Measurements from ENCODE around the gene PLEKHG4B. TPM values are rescaled to one million over a fixed set of nuclear protein-coding genes. Genes with fewer than 3 reads are reported as not detected.
"Not testable (repeated sequence)": the region's sequence is repeated elsewhere in the genome, so short reads cannot be mapped to it uniquely, and the experiment has no call there.

Gene PLEKHG4B
- total and polyA plus RNA-seq, 7 donors, result 0.01 TPM; not detected in 6

DNA sequence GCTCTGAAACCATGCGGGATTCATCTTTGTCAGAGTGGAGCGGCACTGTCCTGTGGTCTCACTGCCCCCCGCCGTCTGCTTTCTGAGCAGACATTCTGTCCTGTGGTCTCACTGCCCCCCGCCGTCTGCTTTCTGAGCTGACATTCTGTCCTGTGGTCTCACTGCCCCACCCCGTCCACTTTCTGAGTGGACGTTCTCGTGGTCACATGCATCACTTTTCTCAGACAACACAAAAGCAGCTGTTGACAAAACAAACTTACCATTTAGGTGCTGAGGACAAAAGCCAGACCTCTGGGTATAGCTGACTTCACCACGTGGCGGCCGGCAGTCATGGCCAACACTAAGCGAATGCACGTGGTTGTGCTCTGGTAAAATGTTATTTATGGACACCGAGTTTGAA is 102.1 kb downstream of the PLEKHG4B start:
- H3K27me3 ChIP-seq (ENCODE audit: insufficient read depth in 3 of 3, low read length in 2 of 3), result no peaks in the 10 kb centered on the region
- TF ChIP-seq, protein P1, sequence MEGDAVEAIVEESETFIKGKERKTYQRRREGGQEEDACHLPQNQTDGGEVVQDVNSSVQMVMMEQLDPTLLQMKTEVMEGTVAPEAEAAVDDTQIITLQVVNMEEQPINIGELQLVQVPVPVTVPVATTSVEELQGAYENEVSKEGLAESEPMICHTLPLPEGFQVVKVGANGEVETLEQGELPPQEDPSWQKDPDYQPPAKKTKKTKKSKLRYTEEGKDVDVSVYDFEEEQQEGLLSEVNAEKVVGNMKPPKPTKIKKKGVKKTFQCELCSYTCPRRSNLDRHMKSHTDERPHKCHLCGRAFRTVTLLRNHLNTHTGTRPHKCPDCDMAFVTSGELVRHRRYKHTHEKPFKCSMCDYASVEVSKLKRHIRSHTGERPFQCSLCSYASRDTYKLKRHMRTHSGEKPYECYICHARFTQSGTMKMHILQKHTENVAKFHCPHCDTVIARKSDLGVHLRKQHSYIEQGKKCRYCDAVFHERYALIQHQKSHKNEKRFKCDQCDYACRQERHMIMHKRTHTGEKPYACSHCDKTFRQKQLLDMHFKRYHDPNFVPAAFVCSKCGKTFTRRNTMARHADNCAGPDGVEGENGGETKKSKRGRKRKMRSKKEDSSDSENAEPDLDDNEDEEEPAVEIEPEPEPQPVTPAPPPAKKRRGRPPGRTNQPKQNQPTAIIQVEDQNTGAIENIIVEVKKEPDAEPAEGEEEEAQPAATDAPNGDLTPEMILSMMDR (IDR thresholded peaks at IDR 0.05), result no peak
- DNase-seq, result peak in 1 of 2 donors; percentile 85
- H3K4me1 ChIP-seq, result peaks cover 49% of the 10 kb centered on the region
- intact Hi-C loops (cut with DNase I), result no loop called here
- H3K27ac ChIP-seq, result peak overlapping the region; percentile 97
- H3K9me3 ChIP-seq, result no peaks in the 10 kb centered on the region
- peak overlapping the region; percentile 16 for H3K4me3 ChIP-seq
- WGBS, 3 donors, result 46 to 64% (median 46%) methylated on average over 15 of the region's 15 CpGs
- H3K36me3 ChIP-seq (ENCODE audit: insufficient read depth in 1 of 2, low read depth in 1 of 2), result peaks cover 0 to 3% of the 10 kb centered on the region in 2 donors
- ATAC-seq, result peak; percentile 10 to 53 (median 30)

DNA sequence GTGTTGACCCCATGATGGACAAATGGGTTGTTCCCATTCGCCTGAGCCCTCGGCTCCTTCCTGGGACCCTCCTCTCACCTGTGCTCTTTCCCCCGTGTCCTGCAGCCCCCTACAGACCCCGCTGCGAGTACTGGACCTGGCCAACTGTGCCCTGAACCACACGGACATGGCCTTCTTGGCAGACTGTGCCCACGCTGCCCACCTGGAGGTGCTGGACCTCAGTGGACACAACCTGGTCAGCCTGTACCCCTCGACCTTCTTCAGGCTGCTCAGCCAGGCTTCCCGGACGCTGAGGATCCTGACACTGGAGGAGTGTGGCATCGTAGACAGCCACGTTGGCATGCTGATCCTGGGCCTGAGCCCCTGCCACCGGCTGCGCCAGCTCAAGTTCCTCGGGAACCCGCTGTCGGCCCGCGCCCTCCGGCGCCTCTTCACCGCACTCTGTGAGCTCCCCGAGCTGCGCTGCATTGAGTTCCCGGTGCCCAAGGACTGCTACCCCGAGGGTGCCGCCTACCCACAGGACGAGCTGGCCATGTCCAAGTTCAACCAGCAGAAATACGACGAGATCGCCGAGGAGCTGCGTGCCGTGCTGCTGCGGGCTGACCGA is 102.7 kb downstream of the PLEKHG4B start:
- intact Hi-C loops (cut with DNase I), result no loop called here
- TF ChIP-seq, protein P1 (IDR thresholded peaks at IDR 0.05), result no peak
- WGBS, 3 donors, result 53 to 84% (median 65%) methylated on average over 36 of the region's 36 CpGs
- H3K4me3 ChIP-seq, result no peak overlapping the region
- peaks cover 45% of the 10 kb centered on the region for H3K4me1 ChIP-seq
- H3K27ac ChIP-seq, result peak overlapping the region; percentile 97
- H3K27me3 ChIP-seq (ENCODE audit: insufficient read depth in 3 of 3, low read length in 2 of 3), result no peaks in the 10 kb centered on the region
- no peaks in the 10 kb centered on the region for H3K9me3 ChIP-seq
- no peak for ATAC-seq
- H3K36me3 ChIP-seq (ENCODE audit: insufficient read depth in 1 of 2, low read depth in 1 of 2), result peaks cover 0 to 3% of the 10 kb centered on the region in 2 donors
- no peak for DNase-seq

DNA sequence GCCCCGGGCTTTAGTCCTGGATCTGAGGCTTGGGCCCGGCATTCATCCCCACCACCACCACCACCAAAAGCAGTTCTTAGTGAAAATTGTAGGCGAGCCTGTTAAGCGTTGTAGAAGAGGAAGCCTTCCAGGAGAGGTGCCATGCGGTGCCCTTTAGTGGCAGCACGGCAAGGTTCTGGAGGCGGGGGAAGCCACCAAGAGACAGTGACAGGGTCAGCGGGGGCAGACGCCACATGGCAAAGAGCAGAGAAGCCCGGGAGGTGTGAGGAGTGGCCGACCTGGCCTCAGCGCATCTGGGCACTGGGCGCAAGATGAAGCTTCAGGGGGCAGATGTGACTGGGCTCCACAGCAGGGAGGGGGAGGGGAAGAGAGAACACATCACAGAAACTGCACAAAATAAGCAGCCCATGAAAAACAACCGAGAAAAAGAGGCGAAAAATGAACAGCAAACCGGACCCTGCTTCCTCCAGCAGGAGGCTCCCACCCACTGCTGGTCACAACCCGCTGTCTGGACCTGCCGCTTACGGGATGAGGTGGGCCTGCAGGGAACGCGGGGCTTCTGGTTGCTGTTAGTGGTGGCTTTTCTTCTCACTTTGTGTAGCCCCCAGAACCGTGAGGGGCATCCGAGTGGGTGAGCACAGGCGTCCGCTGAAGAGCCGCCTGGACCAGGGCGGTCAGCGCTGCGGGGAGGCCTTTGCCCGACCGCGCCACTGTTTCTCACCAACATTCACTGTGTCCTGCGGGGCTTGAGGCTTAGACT is 103.6 kb downstream of the PLEKHG4B start:
- H3K9me3 ChIP-seq, result no peaks in the 10 kb centered on the region
- H3K27ac ChIP-seq, result peak overlapping the region; percentile 97
- DNase-seq (no peak), ATAC-seq (no peak)
- TF ChIP-seq, protein P1 (IDR thresholded peaks at IDR 0.05), result no peak
- no peaks in the 10 kb centered on the region for H3K27me3 ChIP-seq (ENCODE audit: insufficient read depth in 3 of 3, low read length in 2 of 3)
- intact Hi-C loops (cut with DNase I), result no loop called here
- peaks cover 0 to 3% of the 10 kb centered on the region in 2 donors for H3K36me3 ChIP-seq (ENCODE audit: insufficient read depth in 1 of 2, low read depth in 1 of 2)
- H3K4me1 ChIP-seq, result peaks cover 39% of the 10 kb centered on the region
- 75 to 81% (median 77%) methylated on average over 33 of the region's 33 CpGs for WGBS, 3 donors
- H3K4me3 ChIP-seq, result no peak overlapping the region

DNA sequence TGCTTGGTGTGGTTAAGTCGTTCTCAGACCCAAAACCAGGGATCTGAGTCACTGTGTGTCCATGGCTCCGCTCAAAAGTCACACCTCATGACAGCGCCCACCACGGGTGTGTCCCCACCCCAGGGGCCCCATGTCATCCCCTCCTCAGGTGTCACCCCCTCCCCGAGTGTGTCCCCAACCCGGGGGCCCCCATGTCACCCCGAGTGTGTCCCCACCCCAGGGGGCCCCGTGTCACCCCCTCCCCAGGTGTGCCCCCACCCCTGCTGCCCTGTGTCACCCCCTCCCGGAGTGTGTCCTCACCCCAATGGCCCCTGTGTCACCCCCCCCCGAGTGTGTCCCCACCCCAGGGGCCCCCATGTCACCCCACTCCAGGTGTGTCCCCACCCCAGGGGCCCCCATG is 104.4 kb downstream of the PLEKHG4B start:
- no peaks in the 10 kb centered on the region for H3K27me3 ChIP-seq (ENCODE audit: insufficient read depth in 3 of 3, low read length in 2 of 3)
- H3K9me3 ChIP-seq, result no peaks in the 10 kb centered on the region
- peak overlapping the region; percentile 97 for H3K27ac ChIP-seq
- 66 to 82% (median 75%) methylated on average over 8 to 9 of the region's 10 CpGs for WGBS, 3 donors
- peaks cover 32% of the 10 kb centered on the region for H3K4me1 ChIP-seq
- H3K4me3 ChIP-seq, result no peak overlapping the region
- TF ChIP-seq, protein P1 (IDR thresholded peaks at IDR 0.05), result no peak
- ATAC-seq, result no peak
- intact Hi-C loops (cut with DNase I), result no loop called here
- DNase-seq, result no peak
- peaks cover 0 to 3% of the 10 kb centered on the region in 2 donors for H3K36me3 ChIP-seq (ENCODE audit: insufficient read depth in 1 of 2, low read depth in 1 of 2)

DNA sequence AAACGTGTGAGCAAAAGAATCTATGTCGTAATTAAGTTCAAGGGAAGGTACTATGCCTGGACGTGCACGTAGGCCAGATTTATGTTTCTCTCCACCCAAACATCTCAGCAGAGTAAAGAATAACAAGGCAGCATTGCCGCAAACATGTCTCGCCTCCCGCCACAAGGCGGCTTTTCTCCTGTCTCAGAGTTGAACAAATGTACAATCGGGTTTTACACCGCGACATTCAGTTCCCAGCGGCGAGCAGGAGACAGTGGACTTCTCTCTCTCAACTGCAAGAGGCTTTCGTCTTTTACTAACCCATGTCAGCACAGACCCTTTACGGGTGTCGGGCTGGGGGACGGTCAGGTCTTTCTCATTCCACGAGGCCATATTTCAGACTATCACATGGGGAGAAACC is 105.1 kb downstream of the PLEKHG4B start:
- intact Hi-C loops (cut with DNase I); H3K36me3 ChIP-seq (ENCODE audit: insufficient read depth in 1 of 2, low read depth in 1 of 2); H3K27me3 ChIP-seq (ENCODE audit: insufficient read depth in 3 of 3, low read length in 2 of 3); H3K9me3 ChIP-seq; H3K4me3 ChIP-seq; ATAC-seq: not testable (repeated sequence)
- Histone ChIP-seq H3K4me1 (peaks cover 26% of the 10 kb centered on the region), H3K27ac (peak overlapping the region; percentile 37)
- WGBS, 3 donors, result 30 to 47% (median 36%) methylated on average over 18 of the region's 18 CpGs
- DNase-seq, result peak in 1 of 2 donors; percentile 41
